HG02798 (cell line): Measurements from ENCODE around the gene ENTPD6.
"Not testable (repeated sequence)": the region's sequence is repeated elsewhere in the genome, so short reads cannot be mapped to it uniquely, and the experiment has no call there.

Experiments
- ATAC-seq: cut with Tn5 transposase; IDR thresholded peaks from one replicate; pipeline ENCODE4 v1.9.1; 2021; ENCODE audit warnings: mild to moderate bottlenecking; ENCODE audit not compliant: unreplicated experiment, poor library complexity

The ENTPD6 gene

GRCh38 chr20:25221592-25222460 is 26.3 kb downstream of the ENTPD6 start:
- no peak for ATAC-seq

GRCh38 chr20:25222461-25223178 is 27.1 kb downstream of the ENTPD6 start:
- no peak for ATAC-seq

GRCh38 chr20:25223179-25223661 is 27.7 kb downstream of the ENTPD6 start:
- no peak for ATAC-seq

GRCh38 chr20:25223765-25224720 is 28.5 kb downstream of the ENTPD6 start:
- ATAC-seq = no peak

- ATAC-seq = no peak
These were observed 29.4 kb downstream of the ENTPD6 start for GRCh38 chr20:25224941-25225340.

- ATAC-seq = no peak
These were observed 30.3 kb downstream of the ENTPD6 start for GRCh38 chr20:25225642-25226432.

- ATAC-seq = no peak
These were observed 31.2 kb downstream of the ENTPD6 start for GRCh38 chr20:25226433-25227316.

GRCh38 chr20:25227317-25227831 is 31.9 kb downstream of the ENTPD6 start:
- no peak for ATAC-seq

- no peak for ATAC-seq
These were observed 34.1 kb downstream of the ENTPD6 start for GRCh38 chr20:25229486-25230165.

GRCh38 chr20:25230166-25230831 is 34.8 kb downstream of the ENTPD6 start:
- ATAC-seq = peak; percentile 87

GRCh38 chr20:25233016-25233772 is 37.7 kb downstream of the ENTPD6 start:
- ATAC-seq = no peak

GRCh38 chr20:25234009-25234849 is 38.7 kb downstream of the ENTPD6 start:
- ATAC-seq = not testable (repeated sequence)

- no peak for ATAC-seq
These were observed 41.2 kb downstream of the ENTPD6 start for GRCh38 chr20:25236450-25237304.

- ATAC-seq = peak; percentile 69
These were observed 42.3 kb downstream of the ENTPD6 start for GRCh38 chr20:25237610-25238318.
